ENCODE measurements around the gene HSPB6.

The HSPB6 gene

DNA sequence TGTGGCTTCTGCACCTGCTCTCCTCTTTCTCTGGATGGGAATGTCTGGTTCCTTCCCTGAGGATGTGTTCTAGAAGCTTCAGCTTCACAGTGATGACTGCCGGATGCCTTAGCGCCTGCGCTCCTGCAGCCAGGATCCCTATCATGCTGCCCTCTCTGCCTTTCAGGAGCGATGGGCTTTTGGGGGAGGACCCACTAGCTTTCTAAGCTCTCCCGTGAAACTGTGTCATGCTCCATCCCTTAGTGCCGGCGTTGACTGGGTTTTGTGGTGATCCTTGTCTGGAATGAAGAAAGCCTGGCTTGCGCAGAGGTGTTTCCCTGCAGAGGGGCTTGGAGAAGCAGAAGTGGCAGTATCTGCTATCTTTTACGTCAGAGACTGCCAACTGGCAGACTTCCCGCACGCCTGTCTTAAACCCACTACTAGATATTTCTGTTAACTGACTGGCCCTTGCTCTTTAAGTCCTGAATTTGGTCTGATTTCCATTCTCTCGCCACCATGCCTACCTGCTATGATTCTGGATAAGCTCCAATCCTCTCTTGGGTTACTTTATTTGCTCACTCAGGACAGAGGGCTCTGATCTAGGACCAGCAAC lies 42.8 kb downstream of the HSPB6 start:
- DNase-seq: peak; percentile 77

DNA sequence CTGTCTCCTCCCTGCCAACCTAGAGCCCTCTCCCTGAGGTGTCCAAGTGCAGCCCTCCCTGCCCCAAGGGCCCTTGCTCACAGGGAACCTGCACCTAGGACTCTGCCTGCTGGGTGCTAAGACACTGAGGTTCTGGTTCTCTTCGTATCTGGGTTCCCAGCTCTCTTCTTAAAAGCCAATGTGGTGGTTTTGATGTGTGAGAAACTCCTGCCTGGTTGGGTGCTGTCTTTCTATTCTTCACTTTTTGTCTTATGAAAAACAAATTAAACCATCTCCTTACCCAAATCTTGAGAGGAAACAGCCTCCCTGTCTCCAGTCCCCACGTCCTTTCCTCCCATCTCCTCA lies 43.4 kb downstream of the HSPB6 start:
- no peak for DNase-seq

DNA sequence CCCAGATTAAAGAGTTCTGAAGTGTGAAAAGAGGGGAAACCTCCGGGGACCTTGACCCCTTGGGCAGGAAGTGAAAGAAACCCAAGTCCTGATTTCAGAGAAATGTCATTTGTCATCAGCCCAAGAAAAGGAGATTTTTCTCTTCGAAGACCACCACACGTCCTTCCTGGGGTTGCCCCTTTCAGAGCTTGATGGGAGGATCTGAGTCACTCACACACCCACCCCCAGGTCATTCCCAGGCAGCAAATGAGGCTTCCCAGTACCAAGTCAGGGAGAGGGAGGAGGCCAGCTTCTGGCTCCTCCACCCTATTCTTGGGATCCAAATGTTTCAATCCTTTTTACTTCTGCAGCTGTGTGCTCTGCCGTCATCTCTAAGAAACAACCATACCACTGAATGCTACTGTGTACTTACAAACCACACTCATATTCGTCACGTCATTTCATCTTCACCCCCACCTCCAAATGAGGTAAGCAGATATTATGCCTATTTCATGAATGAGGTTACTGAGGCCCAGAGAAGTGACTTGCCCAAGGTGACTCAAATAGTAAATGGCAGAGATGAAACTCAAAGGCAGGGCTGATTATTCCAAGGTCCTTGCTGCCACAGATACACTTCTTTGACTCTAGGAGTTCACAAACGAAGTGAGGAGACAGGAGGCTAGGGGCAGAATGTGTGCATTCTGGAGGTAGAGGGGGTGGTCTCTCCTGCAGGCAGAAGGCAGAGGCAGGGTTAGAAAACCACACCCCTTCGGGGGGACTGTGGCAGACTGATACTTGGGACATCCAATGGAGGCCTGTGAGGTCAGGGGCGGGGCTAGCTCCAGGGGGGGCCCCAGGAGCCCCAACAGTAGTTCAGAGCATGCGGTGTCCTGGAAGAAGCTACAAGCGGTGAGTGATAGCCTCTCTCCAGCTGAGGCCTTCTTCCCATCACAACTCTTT lies 44.0 kb downstream of the HSPB6 start:
- peak; percentile 43 for DNase-seq

DNA sequence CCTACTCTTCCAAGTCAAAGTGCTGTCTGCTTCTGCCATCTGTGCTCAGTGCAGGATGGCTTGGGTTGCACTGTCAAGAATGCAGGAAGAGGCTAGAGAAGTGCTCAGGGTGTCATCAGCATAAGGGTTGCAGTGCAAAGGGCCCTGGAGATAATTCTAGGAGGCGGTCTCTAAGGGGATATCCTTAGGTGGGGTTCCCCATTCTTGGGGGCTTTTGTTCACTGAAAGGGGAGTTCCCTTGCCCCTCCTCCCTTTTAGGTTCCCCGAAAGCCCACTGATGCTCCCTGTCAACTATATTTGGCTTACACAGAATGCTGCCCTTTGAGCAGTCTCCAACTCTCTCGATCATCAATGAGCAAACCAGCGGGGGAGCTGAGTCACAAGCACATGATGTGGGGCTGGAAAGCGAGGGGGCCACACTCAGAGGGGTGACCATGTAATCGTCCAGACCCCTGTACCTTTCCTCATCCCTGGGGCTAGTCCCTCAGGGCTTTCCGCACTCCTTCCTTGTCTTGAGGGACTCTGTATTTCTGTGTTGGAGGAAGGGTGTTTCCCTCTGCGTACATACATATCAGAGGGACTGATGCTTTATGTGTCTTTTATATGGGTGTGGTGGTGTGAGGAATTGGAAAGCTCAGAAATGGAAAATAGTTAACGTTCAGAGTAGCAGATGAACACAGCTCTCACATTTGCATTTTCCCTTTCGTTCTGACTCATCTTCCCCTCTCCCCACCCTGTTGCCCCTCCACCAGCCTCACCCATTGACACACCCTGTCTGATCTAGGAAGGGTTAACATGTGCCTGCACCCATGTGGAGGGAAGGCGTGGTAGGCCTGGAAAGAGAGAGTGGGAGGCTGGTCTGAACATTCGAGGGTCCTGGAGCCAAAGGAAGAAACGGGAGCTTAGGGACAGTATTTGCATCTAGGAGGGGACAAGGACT lies 45.8 kb downstream of the HSPB6 start:
- DNase-seq: no peak

DNA sequence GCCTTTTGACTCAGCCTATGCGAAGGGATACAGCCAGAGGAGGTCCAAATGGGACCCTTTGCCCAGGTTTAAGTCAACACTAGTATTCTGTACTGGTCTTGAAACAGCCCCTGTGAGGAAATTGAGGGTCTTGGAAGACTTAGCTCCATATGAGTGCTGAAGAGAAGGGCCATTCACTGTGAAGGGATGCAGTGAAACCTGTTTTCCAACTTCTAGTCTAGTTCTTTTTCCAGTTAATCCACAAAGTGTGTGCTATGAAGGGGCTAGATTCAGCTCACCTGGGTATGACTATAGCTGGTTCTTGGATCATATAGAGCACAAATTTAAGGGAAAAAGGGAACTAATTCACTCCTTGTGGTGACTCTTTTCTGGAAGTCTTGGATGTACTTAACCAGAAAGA lies 48.4 kb downstream of the HSPB6 start:
- no peak for DNase-seq
